ENCODE measurements around the gene MTERF4.
A peak's percentile ranks its signal among the peaks of the same experiment; 100 is the strongest.

The MTERF4 gene

DNA sequence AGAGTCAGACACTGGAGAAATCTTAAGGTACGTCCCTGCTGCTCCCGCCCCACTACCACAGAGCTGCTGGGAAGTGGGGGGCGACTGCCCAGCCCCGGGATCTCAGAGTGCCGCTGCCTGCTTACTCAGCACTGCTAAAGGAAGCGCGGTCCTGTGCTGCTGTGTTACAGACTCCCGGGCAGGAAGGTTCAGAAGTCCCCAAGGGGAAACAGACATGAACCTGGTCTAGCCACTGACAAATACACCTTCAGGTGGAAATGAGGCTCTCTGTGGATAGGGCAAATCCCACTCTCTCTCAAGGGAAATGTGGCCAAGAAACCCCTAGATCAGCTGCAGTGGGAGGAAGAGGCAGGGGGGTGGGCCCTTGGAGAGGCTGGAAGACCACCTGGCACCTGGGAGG is 13.7 kb downstream of the MTERF4 start:
- no peak for DNase-seq (ENCODE audit: low spot score)

- no peak for DNase-seq (ENCODE audit: low spot score)
Measured at GRCh38 chr2:241087420-241088268, 14.4 kb downstream of the MTERF4 start.

- no peak for DNase-seq (ENCODE audit: low spot score)
Measured at GRCh38 chr2:241084856-241085444, 17.1 kb downstream of the MTERF4 start.

GRCh38 chr2:241083091-241083415 is 19.0 kb downstream of the MTERF4 start:
- no peak for DNase-seq (ENCODE audit: low spot score)

- DNase-seq (ENCODE audit: low spot score) = no peak
Measured at GRCh38 chr2:241082341-241083090, 19.6 kb downstream of the MTERF4 start.

DNA sequence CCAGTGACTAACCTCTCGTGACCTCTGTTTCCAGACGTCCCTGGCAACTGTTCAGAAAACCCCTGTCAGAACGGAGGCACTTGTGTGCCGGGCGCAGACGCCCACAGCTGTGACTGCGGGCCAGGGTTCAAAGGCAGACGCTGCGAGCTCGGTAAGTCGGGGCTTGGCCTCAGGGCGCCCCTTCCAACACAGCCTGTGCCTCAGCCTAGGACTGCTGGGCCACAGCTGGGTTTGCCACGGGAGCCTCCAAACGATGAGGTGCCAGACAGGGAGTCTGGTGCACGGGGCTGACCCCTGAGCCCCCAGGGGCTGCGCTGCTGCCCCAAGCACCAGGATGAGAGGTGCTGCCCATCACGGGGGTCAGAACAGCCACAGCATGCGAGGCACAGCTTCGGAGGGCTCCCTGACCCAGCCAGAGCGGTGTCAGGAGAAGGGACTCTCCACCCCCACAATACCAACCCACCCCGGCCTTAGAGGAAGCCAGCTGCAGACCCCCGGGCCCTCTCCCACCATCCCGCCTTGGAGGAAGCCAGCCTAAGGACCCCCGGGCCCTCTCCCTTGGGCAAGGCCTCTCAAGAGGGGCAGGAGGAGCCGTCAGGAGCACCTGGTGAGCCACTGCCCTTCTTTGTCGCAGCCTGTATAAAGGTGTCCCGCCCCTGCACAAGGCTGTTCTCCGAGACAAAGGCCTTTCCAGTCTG is 20.3 kb downstream of the MTERF4 start:
- DNase-seq (ENCODE audit: low spot score) = no peak

- no peak for DNase-seq (ENCODE audit: low spot score)
Measured at GRCh38 chr2:241081190-241081642, 20.9 kb downstream of the MTERF4 start.

- no peak for DNase-seq (ENCODE audit: low spot score)
Measured at GRCh38 chr2:241080405-241081189, 21.5 kb downstream of the MTERF4 start.

GRCh38 chr2:241074901-241075540 is 27.1 kb downstream of the MTERF4 start:
- no peak for DNase-seq (ENCODE audit: low spot score)

- DNase-seq (ENCODE audit: low spot score) = no peak
Measured at GRCh38 chr2:241074065-241074818, 27.8 kb downstream of the MTERF4 start.

GRCh38 chr2:241073166-241074064 is 28.7 kb downstream of the MTERF4 start:
- DNase-seq (ENCODE audit: low spot score) = peak; percentile 2

- DNase-seq (ENCODE audit: low spot score) = no peak
Measured at GRCh38 chr2:241072553-241073165, 29.4 kb downstream of the MTERF4 start.

DNA sequence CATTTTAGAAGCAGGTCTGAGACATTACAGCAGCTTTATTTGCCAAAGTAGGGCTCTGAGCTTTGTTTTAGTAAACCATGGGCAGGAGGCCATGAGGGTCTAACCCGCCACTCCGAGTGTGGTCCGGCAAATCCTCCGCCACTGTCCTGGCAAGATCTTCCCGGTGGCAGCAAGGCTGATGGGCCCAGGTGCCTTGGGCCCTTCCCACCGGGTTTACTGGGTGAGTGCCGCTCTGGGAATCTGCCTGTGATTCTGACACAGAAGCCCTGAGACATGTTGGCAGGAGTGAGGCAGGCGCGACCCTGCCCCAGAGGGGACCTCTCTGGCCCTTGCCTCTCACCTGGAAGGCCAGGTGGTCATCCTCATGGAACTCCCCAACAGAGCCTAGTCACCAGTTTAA is 29.9 kb downstream of the MTERF4 start:
- DNase-seq (ENCODE audit: low spot score) = no peak

DNA sequence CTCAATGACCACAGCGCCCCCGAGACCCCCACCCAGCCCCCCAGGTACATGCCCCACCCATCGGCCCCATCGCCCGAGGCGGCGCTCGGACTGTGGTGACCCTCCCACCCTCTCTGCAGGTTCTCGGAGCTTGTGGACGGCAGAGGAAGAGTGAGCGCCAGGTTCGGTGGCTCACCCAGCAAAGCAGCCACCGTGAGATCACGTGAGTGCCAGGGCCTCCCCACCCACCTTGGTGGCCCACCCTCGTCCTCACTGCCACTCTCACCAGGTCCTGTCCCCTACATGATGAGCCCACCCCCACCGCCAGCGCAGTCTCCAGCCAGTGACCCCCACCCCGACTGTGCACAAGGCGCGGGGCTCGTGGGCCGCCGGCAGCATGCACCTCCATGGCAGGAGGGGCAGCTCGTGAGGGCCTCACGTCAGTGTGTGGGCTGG is 30.4 kb downstream of the MTERF4 start:
- no peak for DNase-seq (ENCODE audit: low spot score)

DNA sequence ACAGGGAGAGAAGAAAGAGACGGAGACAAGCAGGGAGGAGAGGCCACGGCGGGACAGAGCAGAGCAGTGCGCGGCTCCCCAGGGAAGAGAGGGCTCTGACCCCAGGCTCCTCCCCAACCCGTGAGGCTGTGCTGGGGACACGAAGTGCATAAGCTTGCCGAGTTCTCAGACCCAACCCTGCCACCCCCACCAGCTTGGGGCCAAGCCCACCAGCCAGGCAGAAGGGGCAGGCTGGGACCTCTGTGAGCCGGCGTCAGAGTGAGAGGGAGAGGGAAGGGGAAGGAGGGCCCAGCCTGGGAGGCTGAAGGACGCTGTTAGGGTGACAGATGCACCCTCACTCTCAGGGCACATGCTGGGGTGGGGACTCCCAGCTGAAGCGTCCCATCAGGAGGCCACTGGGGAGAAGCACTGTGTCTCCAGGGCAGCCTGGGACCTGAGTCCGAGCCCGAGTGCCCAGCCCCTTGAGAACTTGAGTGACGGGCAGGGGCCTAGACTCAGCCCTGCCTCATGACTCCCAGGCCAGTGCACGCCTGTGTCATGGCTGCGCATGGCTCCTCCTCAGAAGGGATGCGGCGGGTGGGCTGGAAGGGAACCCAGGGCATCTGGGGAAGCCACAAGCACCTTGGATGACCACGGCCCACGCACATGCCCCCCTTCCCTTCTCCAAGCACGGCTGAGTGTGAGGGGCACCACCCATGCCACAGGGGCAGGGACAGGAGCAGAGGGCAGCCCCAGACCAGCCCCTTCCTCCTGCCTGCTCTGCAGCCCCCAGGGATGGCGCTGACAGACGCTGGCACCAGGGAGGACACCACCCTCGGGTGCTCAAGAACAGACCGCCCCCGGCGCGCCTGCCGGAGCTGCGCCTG is 31.0 kb downstream of the MTERF4 start:
- no peak for DNase-seq (ENCODE audit: low spot score)

- DNase-seq (ENCODE audit: low spot score) = no peak
Measured at GRCh38 chr2:241070361-241070760, 31.7 kb downstream of the MTERF4 start.

DNA sequence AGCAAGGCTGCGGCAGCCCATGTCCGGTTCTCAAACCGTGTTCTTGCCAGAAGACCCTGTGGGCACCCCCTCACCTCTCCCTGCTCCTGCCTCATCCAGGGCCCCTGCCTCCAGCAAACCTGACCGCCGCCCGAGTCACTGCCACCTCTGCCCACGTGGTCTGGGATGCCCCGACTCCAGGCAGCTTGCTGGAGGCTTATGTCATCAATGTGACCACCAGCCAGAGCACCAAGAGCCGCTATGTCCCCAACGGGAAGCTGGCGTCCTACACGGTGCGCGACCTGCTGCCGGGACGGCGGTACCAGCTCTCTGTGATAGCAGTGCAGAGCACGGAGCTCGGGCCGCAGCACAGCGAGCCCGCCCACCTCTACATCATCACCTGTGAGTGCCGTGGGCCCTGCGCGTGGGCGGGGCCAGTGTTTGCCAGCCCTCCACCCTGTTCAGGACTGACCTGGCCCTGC is 32.2 kb downstream of the MTERF4 start:
- peak; percentile 41 for DNase-seq (ENCODE audit: low spot score)

Measured in iPS-NIHi11 (cell line).